Midbrain (tissue), 1 donor: Measurements from ENCODE around the gene CD84.
"Not testable (repeated sequence)": the region's sequence is repeated elsewhere in the genome, so short reads cannot be mapped to it uniquely, and the experiment has no call there.

Source experiments
- DNase-seq: peaks from one replicate; lab custom pipeline; 2025; lab: John Stamatoyannopoulos, UW

Gene CD84

DNA sequence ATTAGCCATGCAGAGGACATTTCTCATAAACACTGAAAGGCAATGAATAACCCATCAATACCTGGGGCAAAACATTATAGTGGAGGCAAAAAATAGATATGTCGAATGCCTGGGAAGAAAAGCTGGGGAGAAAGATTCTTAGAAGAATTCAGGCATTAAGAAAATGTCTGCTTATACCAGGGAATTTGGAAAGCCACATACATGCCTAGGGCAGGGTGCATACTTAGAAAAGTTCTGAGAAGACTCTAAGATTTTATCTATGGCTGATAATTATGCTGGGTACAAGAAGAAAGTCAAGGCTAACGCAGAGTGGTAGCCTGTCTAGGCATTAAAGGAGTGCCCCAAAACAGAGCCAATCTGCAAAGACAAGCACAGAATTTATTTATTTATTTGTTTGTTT lies 74.6 kb downstream of the CD84 start:
- DNase-seq, result no peak

DNA sequence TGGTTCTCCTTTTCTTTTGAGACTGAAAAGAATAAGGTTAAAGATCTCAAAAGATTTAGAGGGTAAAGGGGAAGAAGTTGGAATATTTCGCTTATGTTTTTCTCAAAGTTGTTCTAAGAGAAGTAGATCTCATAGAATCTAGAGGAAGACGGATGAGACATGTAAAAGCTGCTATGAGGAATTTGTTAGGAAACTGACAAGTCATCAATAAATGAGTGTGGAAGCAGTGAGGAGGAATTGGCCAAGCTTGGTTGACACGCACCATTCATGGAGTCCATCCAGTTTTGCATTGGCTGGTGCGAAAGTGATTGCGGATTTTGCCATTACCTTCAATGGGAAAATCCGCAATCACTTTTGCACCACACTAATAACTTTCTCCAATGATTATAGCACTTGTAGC lies 76.2 kb downstream of the CD84 start:
- no peak for DNase-seq

DNA sequence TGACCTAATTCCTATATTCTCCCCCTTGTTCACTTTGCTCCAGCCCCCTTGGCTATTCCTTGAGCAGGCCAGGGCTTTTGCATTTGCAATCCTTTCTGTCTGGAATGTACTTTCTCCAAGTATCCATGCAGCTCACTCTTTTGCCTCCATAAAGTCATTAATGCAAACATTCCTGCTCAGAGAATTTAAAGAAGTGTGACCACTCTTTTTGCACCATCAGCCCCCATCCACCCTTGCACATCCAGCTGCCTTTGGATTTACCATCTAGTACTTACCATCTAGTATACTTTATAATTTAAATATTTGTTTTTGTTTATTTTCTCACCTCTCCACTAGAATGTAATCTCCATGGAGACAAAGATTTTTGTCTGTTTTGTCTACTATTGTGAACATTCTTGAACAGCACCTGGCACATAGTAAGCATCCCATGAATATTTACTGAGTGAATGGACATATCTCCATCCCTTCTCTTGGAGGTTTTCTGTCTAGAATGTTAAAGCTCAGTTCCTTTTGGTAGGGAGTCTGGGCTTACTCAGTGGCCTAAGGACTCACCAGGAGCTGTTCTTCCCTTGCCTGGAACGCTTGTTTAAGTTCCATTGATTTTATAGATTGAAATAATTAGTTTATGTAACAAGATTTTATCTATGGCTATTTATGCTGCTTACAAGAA lies 78.8 kb downstream of the CD84 start:
- DNase-seq, result no peak

DNA sequence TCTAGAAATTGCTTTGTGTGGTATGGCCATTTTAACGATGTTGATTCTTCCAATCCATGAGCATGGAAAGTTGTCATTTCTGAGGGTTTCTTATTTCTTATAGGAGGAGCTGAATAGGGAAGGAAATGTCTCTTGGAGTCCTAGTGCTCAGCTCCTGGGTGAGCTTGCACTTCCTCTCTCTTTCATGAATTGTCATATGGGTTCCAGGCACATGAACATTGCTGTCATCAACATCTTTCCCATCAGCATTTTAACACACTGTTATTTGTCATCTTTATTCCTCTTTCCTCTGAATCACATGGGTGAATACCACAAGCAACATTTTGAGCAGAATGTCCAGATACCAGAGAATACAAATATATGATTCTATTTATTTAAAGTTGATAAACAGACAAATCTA lies 79.7 kb downstream of the CD84 start:
- DNase-seq, result no peak

DNA sequence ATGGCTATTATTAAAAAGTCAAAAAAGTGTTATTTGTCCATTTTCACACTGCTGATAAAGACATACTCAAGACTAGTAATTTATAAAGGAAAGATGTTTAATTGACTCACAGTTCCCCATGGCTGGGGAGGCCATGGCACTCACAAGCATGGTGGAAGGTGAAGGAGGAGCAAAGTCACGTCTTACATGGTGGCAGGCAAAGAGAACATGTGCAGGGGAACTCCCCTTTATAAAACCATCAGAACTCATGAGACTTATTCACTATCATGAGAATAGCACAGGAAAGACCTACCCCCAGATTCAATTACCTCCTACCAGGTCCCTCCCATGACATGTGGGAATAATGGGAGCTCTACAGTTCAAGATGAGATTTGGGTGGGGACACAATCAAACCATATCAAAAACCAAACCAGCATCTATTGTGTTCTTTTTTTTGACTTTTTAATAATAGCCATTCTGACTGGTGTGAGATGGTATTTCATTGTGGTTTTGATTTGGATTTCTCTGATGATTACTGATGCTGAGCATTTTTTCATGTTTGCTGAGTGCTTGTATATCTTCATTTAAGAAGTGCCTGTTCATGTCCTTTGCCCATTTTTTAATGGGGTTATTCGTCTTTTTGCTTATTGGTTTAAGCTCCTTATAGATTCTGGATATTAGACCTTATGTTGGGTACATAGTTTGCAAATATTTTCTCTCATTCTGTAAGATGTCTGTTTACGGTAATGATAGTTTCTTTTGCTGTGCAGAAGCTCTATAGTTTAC lies 80.8 kb downstream of the CD84 start:
- not testable (repeated sequence) for DNase-seq

DNA sequence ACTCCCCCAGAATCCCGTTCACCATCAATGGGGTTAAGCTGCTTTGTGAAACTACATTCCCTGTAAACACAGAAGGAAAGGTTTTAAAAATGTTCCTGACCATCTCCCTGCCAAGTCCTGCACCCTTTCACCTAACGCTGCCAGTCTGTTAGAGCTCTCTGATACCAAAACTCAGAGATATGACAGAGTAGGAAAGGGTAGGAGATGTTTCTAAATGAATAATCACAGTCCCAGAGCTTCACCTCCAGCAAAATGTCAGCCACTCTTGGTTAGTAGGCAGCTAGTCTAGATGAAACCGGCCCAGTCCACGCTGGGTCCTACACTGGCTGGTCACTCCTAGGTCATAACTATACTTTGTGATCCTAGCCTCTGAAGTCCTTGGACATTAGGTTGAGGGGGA lies 83.0 kb downstream of the CD84 start:
- DNase-seq, result no peak

DNA sequence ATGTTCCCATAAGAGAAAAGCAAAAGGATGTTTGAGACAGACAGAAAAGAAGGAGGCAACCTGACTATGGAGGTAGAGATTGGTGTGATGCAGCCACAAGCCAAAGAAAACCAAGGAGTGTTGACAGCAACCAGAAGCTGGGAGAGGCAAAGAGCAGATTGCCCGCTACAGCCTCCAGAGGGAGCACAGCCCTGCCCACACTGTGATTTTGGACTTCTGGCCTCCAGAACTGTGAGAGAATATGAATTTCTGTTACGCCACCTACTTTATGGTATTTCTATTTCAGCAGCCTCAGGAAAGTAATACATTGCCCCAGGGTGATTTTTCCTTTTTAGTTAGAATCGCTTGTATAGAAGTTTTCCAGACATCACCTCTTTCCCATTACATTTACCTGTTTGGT lies 84.7 kb downstream of the CD84 start:
- DNase-seq, result no peak

DNA sequence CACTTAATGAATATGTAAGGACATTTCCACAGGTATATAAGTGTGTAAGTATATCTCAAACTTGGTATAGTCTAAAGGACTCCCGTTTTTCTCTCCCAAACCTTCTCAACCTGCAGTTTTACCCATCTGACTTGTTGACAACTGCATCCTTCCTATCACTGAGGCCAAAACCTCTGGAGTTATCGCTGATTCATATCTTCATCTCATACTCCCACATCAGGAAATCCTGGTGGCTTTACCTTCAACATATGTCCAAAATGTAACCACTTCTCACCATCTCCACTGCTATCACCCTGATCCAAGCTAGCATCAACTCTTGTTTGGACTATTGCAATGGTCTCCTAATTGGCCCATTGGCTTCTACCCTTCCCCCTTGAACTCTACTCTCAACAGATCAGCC lies 86.7 kb downstream of the CD84 start:
- DNase-seq, result no peak

DNA sequence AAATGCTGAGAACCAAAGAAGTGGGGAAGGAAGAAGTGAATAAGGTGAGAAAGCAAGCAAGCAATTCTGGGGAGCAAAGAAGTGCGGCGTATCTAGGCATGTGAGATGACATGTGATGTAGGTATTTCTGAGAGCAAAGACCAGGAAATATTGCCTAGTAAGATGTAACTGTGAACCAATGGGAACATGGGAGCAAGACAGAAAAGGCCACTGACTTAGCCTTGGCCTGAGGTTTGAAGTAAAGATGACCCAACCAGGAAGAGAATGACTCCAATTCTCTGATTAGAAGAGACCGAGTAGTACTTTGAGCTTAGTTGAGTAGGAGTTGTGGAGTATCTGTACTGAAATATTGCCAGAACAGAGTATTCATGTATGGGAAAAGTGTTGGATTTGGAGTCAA lies 87.3 kb downstream of the CD84 start:
- no peak for DNase-seq
